NCI-H1694 (cell line): ENCODE measurements around the gene RAB15.
A peak's percentile ranks its signal among the peaks of the same experiment; 100 is the strongest.

Experiments used
- DNase-seq: peaks from one replicate; lab custom pipeline; 2025; lab: John Stamatoyannopoulos, UW

The RAB15 gene

GRCh38 chr14:64990296-64990695 is 18.2 kb upstream of the RAB15 start:
- DNase-seq, result no peak

- DNase-seq, result no peak
Measured at GRCh38 chr14:64987438-64987767, 15.3 kb upstream of the RAB15 start.

- DNase-seq, result peak; percentile 98
Measured at GRCh38 chr14:64986648-64987437, 14.7 kb upstream of the RAB15 start, which contains the start of gene FNTB. Gene FNTB, plus strand, starts transcription at chr14:64986895. Its CDS starts 59 bp downstream, at chr14:64986954.

GRCh38 chr14:64983439-64984310 is 11.5 kb upstream of the RAB15 start:
- peak; percentile 90 for DNase-seq

GRCh38 chr14:64979336-64980074 is 7.4 kb upstream of the RAB15 start:
- DNase-seq, result no peak

- no peak for DNase-seq
Measured at GRCh38 chr14:64974563-64974962, 2.4 kb upstream of the RAB15 start.

GRCh38 chr14:64973826-64974225 is 1.7 kb upstream of the RAB15 start:
- no peak for DNase-seq

GRCh38 chr14:64973026-64973442 is 898 bp upstream of the RAB15 start:
- no peak for DNase-seq

- no peak for DNase-seq
Measured at GRCh38 chr14:64971491-64971942, 619 bp downstream of the RAB15 start.

GRCh38 chr14:64970776-64971477 is 1.2 kb downstream of the RAB15 start:
- DNase-seq, result no peak

GRCh38 chr14:64970041-64970440 is 2.1 kb downstream of the RAB15 start:
- DNase-seq, result no peak

GRCh38 chr14:64968651-64969050 is 3.5 kb downstream of the RAB15 start:
- no peak for DNase-seq

- peak; percentile 32 for DNase-seq
Measured at GRCh38 chr14:64968167-64968566, 4.0 kb downstream of the RAB15 start.

GRCh38 chr14:64966976-64967375 is 5.2 kb downstream of the RAB15 start:
- no peak for DNase-seq

- DNase-seq, result no peak
Measured at GRCh38 chr14:64965356-64966000, 6.7 kb downstream of the RAB15 start.

- DNase-seq, result no peak
Measured at GRCh38 chr14:64963611-64964010, 8.5 kb downstream of the RAB15 start.

- DNase-seq, result peak; percentile 92
Measured at GRCh38 chr14:64960762-64961276, 11.3 kb downstream of the RAB15 start.

GRCh38 chr14:64958743-64959142 is 13.4 kb downstream of the RAB15 start:
- no peak for DNase-seq

GRCh38 chr14:64958201-64958600 is 13.9 kb downstream of the RAB15 start:
- no peak for DNase-seq

GRCh38 chr14:64956697-64957406 is 15.3 kb downstream of the RAB15 start:
- no peak for DNase-seq
